ENCODE data around the gene TBL1XR1. TPM values are rescaled to one million over a fixed set of nuclear protein-coding genes. Genes with fewer than 3 reads are reported as not detected.

TBL1XR1 gene
- total RNA-seq, 1 donor from 2014 or later: 153 TPM

DNA sequence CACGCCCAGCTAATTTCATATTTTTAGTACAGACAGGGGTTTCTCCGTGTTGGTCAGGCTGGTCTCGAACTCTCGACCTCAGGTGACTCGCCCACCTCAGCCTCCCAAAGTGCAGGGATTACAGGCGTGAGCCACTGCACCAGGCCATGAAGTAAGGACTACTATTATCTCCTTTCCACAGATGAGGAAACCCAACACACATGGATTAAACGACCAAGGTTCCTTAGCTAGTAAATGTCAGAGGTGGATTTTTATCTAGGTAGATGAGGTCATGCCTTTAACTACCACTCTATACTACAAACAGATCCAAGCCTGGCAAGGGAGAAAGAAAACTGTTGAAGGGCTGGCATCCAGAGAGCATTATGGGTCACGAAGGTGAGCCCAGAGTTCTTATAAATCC, 15.5 kb upstream of the TBL1XR1 start:
- H3K9me3 Mint-ChIP-seq: no peaks in the 10 kb centered on the region
- no peaks in the 10 kb centered on the region for H3K36me3 Mint-ChIP-seq (ENCODE audit: low read depth)
- H3K4me3 Mint-ChIP-seq: no peak overlapping the region
- no peaks in the 10 kb centered on the region for H3K27me3 Mint-ChIP-seq (ENCODE audit: low read depth)
- TF ChIP-seq, protein P1, sequence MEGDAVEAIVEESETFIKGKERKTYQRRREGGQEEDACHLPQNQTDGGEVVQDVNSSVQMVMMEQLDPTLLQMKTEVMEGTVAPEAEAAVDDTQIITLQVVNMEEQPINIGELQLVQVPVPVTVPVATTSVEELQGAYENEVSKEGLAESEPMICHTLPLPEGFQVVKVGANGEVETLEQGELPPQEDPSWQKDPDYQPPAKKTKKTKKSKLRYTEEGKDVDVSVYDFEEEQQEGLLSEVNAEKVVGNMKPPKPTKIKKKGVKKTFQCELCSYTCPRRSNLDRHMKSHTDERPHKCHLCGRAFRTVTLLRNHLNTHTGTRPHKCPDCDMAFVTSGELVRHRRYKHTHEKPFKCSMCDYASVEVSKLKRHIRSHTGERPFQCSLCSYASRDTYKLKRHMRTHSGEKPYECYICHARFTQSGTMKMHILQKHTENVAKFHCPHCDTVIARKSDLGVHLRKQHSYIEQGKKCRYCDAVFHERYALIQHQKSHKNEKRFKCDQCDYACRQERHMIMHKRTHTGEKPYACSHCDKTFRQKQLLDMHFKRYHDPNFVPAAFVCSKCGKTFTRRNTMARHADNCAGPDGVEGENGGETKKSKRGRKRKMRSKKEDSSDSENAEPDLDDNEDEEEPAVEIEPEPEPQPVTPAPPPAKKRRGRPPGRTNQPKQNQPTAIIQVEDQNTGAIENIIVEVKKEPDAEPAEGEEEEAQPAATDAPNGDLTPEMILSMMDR (conservative IDR thresholded peaks at IDR 0.05): no peak
- peaks cover 10% of the 10 kb centered on the region for H3K4me1 Mint-ChIP-seq
- DNase-seq (ENCODE audit: low read depth, low spot score): no peak
- H3K27ac Mint-ChIP-seq (ENCODE audit: unreplicated experiment): no peak overlapping the region

DNA sequence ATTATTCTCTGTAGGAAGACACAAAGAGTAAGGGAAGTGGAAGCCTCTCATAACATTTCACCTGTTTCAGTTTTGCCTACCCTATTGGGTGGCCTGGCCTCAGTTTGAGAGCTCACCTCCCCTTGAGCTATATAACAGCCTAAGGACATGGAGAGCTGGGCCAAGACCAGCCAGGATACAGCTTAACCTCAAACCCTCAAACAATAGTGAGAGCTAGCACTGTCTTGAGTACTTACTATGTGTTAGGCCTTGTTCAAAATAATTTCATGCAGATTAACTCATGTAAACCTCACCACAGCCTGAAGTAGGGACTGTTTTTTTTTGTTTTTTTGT, 15.0 kb upstream of the TBL1XR1 start:
- Mint-ChIP-seq H3K4me3 (no peak overlapping the region), H3K27ac (ENCODE audit: unreplicated experiment) (no peak overlapping the region), H3K36me3 (ENCODE audit: low read depth) (no peaks in the 10 kb centered on the region), H3K4me1 (peaks cover 10% of the 10 kb centered on the region), H3K27me3 (ENCODE audit: low read depth) (no peaks in the 10 kb centered on the region), H3K9me3 (no peaks in the 10 kb centered on the region)
- DNase-seq (ENCODE audit: low read depth, low spot score): no peak
- TF ChIP-seq, protein P1 (conservative IDR thresholded peaks at IDR 0.05): no peak

DNA sequence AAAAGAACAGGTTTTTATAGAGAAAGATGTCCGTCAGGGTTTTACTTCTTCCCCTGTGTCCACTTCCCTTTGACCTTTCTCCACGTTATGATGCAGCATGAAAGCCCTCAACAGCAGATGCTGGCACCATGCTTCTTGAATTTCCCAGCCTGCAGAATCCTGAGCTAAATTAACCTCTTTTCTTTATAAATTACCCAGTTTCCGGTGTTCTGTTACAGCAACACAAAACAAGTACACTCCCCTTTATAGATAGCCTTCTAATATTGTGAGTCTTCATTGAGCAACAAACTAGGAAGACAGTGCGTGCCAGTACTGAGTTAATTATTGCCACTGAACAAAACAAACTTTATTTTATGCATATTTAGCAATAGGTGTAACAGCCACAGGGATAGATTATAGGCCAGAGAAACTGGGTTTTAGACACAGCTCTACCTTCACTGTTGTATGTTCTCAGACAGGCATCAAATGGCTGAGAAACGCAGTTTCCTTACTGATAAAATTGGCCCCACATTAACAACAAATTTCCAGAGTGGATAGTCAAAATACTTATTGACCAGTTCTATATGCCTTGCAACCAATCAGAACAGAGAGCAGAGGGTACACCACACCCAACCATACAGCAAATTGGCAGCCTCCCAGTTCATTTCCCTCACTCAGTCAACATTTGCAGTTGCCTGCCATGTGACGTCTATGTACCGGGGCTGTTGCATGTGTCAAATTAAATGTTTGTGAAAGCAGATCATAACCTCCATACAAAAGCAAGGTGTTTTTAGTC, 14.4 kb upstream of the TBL1XR1 start:
- DNase-seq (ENCODE audit: low read depth, low spot score): no peak
- H3K27ac Mint-ChIP-seq (ENCODE audit: unreplicated experiment): peak overlapping the region; percentile 15
- no peaks in the 10 kb centered on the region for H3K9me3 Mint-ChIP-seq
- no peak overlapping the region for H3K4me3 Mint-ChIP-seq
- no peaks in the 10 kb centered on the region for H3K36me3 Mint-ChIP-seq (ENCODE audit: low read depth)
- peaks cover 10% of the 10 kb centered on the region for H3K4me1 Mint-ChIP-seq
- H3K27me3 Mint-ChIP-seq (ENCODE audit: low read depth): no peaks in the 10 kb centered on the region
- TF ChIP-seq, protein P1 (conservative IDR thresholded peaks at IDR 0.05): no peak

DNA sequence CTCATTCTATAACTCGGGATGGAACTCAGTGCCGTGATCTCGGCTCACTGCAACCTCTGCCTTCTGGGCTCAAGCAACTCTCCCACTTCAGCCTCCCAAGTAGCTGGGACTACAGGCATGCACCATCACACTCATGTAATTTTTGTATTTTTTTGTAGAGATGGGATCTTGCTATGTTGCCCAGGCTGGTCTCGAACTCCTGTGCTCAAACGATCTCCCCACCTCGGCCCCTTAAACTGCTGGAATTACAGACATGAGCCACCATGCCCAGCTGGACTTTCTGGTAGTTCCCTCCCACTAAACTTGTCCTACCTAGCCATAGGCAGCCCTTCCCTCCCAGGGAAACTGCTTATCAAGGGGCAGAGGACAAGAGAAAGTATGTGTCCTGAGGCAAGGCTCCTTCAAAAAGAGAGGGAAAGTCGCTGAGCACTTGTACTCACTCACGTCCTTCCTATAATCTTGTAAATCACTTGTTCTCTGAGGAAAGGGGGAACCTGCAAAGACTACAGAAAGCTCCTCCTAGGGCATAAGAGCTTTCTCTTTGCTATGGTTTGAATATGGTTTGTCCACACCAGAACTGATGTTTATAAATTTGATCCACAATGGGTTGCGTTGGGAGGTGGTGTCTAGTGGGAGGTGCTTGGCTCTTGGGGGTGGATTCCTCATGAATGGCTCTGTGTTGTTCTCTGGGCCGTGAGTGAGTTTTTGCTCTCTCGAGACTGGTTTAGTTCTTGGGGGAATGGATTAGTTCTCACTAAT, 13.6 kb upstream of the TBL1XR1 start:
- Mint-ChIP-seq H3K9me3 (no peaks in the 10 kb centered on the region), H3K36me3 (ENCODE audit: low read depth) (no peaks in the 10 kb centered on the region), H3K27ac (ENCODE audit: unreplicated experiment) (peak overlapping the region; percentile 15), H3K27me3 (ENCODE audit: low read depth) (no peaks in the 10 kb centered on the region), H3K4me1 (peaks cover 10% of the 10 kb centered on the region), H3K4me3 (no peak overlapping the region)
- DNase-seq (ENCODE audit: low read depth, low spot score): no peak
- TF ChIP-seq, protein P1 (conservative IDR thresholded peaks at IDR 0.05): no peak

DNA sequence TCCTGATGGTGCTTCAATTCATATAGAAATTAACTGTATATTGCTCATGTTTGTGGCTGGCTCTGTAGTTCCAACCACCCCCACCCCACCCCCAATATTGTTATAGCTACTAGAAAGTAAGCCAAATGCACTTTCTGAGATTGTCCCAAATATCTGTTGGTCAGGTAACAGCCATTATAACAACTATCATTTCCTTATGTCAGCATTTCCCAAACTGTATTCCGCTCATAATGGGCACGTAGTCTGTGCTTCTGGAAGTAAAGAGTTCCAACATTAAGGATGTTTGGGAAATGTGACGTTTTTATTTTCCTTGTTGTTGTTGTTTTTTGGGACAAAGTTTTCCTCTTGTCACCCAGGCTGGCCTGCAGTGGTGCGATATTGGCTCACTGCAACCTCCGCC, 12.2 kb upstream of the TBL1XR1 start:
- DNase-seq (ENCODE audit: low read depth, low spot score): no peak
- Mint-ChIP-seq H3K27ac (ENCODE audit: unreplicated experiment) (no peak overlapping the region), H3K9me3 (no peaks in the 10 kb centered on the region), H3K4me3 (no peak overlapping the region), H3K4me1 (peaks cover 10% of the 10 kb centered on the region), H3K36me3 (ENCODE audit: low read depth) (no peaks in the 10 kb centered on the region), H3K27me3 (ENCODE audit: low read depth) (no peaks in the 10 kb centered on the region)
- TF ChIP-seq, protein P1 (conservative IDR thresholded peaks at IDR 0.05): no peak

Data from neural crest cell (in vitro differentiated cells).